Lower lobe of right lung (tissue), 2 donors: ENCODE results near the gene TMEM238. TPM values are rescaled to one million over a fixed set of nuclear protein-coding genes. Genes with fewer than 3 reads are reported as not detected.

Experiments
- ATAC-seq, 2 donors: fragments of 200-7000 bp; cut with Tn5 transposase; one replicate each; pipeline ENCODE4 v1.9.1; 2020 to 2022; ENCODE audit warnings: mild to moderate bottlenecking in 2 of 2, moderate library complexity in 2 of 2
- DNase-seq: peaks from one replicate; pipeline ENCODE4 v3.0.0-alpha.2; 2020
- H3K27ac ChIP-seq: fragments of 200-600 bp; one replicate; pipeline ENCODE4 v1.8.0; 2022
- H3K27me3 ChIP-seq: fragments of 200-600 bp; one replicate; pipeline ENCODE4 v1.8.0; 2022; ENCODE audit warnings: low read depth
- H3K36me3 ChIP-seq: fragments of 200-600 bp; one replicate; pipeline ENCODE4 v1.8.0; 2022; ENCODE audit warnings: mild to moderate bottlenecking
- H3K4me1 ChIP-seq: fragments of 200-600 bp; one replicate; pipeline ENCODE4 v1.8.0; 2022
- H3K4me3 ChIP-seq: fragments of 200-600 bp; one replicate; pipeline ENCODE4 v1.8.0; 2022; ENCODE audit warnings: mild to moderate bottlenecking
- H3K9me3 ChIP-seq: fragments of 200-600 bp; one replicate; pipeline ENCODE4 v1.8.0; 2022
- intact Hi-C: fragments of 100-400 bp; cut with DNase I; formaldehyde crosslinking; loops from one replicate; pipeline ENCODE4 v1.11.0; 2022
- total RNA-seq: library from RNA; stranded (reverse); fragmentation: NEBNext Ultra II Directional; extraction: Animal tissue kit (Norgen Biotek cat#: 25700); gene quantifications from one replicate; pipeline ENCODE4 v1.2.1, GENCODE V29; 2021
- TF ChIP-seq, protein P1 (sequence below): fragments of 200-600 bp; IDR thresholded peaks from one replicate; pipeline ENCODE4 v1.8.0; 2022; ENCODE audit warnings: antibody characterized with exemption, mild to moderate bottlenecking
- donor health status: DM: no; HTN: yes; CAD: no; lungs with severe emphysema.

Gene TMEM238
- total RNA-seq, 1 donor from 2014 or later, result 16.4 TPM

DNA sequence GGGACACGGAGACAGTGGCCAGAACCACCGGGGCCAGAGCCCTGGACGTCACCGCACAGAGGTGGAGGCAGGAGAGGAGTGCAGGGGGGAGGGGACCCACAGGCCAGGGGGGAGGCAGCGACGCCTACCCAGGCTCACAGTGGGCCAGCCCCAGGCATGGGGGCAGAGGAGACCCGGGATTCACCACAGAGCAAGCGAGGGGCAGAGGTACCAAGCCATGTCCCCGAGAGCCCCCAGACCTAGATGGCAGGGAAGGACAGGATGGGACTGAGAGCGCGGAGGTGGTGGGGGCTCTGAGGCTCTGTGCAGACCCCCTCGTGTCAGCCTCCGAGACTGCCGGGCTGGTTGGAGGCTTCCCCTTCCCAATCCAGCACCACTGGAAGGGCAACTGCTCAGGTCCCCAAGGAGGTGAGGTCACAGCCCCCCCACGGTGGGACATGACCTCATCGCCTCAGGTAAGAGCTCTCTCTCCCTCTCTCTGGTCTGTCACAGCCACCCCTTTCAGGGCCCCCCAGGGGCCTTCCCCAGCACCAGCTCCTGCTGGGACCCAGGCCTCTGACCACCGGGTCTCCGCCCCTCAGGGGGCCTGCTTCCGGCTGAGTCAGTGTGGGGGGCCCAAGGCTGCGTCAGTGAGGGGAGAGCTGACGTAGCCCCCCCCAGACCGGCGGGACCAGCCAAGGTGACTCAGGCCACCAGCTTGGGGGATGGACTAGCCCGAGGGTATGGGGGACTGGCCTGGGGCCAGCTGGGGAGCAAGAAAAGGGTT is 11.6 kb downstream of the TMEM238 start:
- intact Hi-C loops, result no loop called here
- ATAC-seq (no peak), DNase-seq (no peak)
- H3K9me3 ChIP-seq, result no peaks in the 10 kb centered on the region
- H3K27ac ChIP-seq, result no peak overlapping the region
- H3K27me3 ChIP-seq, result peaks cover 64% of the 10 kb centered on the region
- no peaks in the 10 kb centered on the region for H3K36me3 ChIP-seq
- peaks cover 7% of the 10 kb centered on the region for H3K4me1 ChIP-seq
- no peak overlapping the region for H3K4me3 ChIP-seq
- TF ChIP-seq, protein P1, sequence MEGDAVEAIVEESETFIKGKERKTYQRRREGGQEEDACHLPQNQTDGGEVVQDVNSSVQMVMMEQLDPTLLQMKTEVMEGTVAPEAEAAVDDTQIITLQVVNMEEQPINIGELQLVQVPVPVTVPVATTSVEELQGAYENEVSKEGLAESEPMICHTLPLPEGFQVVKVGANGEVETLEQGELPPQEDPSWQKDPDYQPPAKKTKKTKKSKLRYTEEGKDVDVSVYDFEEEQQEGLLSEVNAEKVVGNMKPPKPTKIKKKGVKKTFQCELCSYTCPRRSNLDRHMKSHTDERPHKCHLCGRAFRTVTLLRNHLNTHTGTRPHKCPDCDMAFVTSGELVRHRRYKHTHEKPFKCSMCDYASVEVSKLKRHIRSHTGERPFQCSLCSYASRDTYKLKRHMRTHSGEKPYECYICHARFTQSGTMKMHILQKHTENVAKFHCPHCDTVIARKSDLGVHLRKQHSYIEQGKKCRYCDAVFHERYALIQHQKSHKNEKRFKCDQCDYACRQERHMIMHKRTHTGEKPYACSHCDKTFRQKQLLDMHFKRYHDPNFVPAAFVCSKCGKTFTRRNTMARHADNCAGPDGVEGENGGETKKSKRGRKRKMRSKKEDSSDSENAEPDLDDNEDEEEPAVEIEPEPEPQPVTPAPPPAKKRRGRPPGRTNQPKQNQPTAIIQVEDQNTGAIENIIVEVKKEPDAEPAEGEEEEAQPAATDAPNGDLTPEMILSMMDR, result no peak

GRCh38 chr19:55370305-55370988 is 13.6 kb downstream of the TMEM238 start, which contains the start of gene IL11:
TSS of gene IL11 (minus strand) at chr19:55370463. CDS start at chr19:55370310, 153 bp downstream.
- H3K36me3 ChIP-seq, result no peaks in the 10 kb centered on the region
- intact Hi-C loops, result no loop called here
- ATAC-seq (peak in 1 of 2 donors; percentile 2), DNase-seq (no peak)
- TF ChIP-seq, protein P1, result no peak
- peaks cover 7% of the 10 kb centered on the region for H3K4me1 ChIP-seq
- H3K4me3 ChIP-seq, result peak within 1 kb of the TSS; percentile 39
- no peaks in the 10 kb centered on the region for H3K9me3 ChIP-seq
- no peak within 1 kb of the TSS for H3K27ac ChIP-seq
- peaks cover 55% of the 10 kb centered on the region for H3K27me3 ChIP-seq

- DNase-seq (peak; percentile 50), ATAC-seq (peak in 1 of 2 donors; percentile 26)
- Histone ChIP-seq H3K4me3 (peak overlapping the region; percentile 35), H3K27ac (no peak overlapping the region), H3K4me1 (peaks cover 7% of the 10 kb centered on the region), H3K9me3 (no peaks in the 10 kb centered on the region), H3K27me3 (peaks cover 54% of the 10 kb centered on the region), H3K36me3 (no peaks in the 10 kb centered on the region)
- intact Hi-C loops, result no loop called here
- TF ChIP-seq, protein P1, result no peak
Observed at GRCh38 chr19:55369653-55370304, 14.3 kb downstream of the TMEM238 start.

DNA sequence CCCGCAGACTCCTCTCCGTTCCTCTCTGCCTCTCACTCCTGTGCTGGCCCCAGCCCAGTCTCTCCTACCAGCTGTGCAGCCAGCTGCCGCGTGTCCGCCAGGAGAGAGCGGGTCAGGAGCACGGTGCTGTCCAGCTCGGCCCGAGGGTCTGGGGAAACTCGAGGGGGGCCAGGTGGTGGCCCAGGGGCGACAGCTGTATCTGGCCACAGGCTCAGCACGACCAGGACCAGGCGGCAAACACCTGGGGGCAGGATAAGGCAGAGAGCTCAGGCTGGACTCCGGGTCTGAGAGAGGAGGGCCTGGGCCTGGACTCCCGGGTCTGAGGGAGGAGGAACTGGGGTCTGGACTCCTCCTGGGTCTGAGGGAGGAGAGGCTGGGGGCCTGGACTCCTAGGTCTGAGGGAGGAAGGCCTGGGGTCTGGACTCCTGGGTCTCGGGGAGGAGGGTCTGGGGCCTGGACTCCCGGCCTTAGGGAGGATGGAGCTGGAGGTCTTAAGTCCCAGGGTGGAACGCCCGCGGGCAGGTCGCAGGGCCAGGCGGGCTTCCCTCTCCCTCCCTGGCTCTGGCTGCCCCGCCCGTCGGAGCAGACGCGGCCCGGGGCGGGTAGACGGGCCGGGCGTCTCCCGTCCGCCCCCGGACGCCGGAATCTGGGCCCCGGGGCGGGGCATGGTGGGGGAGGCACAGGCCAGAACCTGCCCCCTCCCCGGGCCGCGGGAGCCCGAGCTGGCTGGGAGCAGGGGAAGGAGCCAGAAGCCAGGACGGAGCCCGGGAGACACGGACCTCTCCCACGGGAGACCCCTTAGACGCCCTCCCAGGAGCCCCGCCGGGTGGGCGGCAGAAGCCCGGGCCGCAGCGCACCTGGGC is 15.2 kb downstream of the TMEM238 start:
- H3K4me3 ChIP-seq, result peak overlapping the region; percentile 39
- peaks cover under 1% of the 10 kb centered on the region for H3K4me1 ChIP-seq
- DNase-seq, result no peak
- no peaks in the 10 kb centered on the region for H3K9me3 ChIP-seq
- peaks cover 54% of the 10 kb centered on the region for H3K27me3 ChIP-seq
- H3K36me3 ChIP-seq, result no peaks in the 10 kb centered on the region
- TF ChIP-seq, protein P1, result no peak
- peak; percentile 64 to 74 for ATAC-seq
- intact Hi-C loops, result no loop called here
- no peak overlapping the region for H3K27ac ChIP-seq

DNA sequence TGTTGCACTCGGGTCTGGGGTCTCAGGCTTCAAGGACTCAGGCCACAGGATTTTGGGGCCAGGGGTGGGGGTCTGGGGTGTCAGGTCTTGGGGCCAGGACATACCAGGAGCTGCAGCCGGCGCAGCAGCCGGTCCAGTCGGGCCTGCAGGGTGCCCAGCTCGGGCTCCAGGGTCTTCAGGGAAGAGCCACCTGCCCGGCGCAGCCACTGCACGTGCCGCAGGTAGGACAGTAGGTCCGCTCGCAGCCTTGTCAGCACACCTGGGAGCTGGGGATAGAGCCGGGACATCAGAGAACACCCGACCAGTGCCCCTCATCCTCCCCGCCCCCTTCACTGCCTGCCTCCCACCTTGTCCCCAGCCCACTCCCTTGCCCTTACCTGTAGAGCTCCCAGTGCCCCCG is 16.0 kb downstream of the TMEM238 start:
- H3K4me3 ChIP-seq, result no peak overlapping the region
- H3K27me3 ChIP-seq, result peaks cover 54% of the 10 kb centered on the region
- intact Hi-C loops, result no loop called here
- ATAC-seq (no peak), DNase-seq (no peak)
- H3K36me3 ChIP-seq, result no peaks in the 10 kb centered on the region
- no peak overlapping the region for H3K27ac ChIP-seq
- H3K4me1 ChIP-seq, result no peaks in the 10 kb centered on the region
- no peaks in the 10 kb centered on the region for H3K9me3 ChIP-seq
- TF ChIP-seq, protein P1, result no peak
